Measurements from ENCODE around the gene ANKH. TPM values are rescaled to one million over a fixed set of nuclear protein-coding genes. Genes with fewer than 3 reads are reported as not detected.
"Not testable (repeated sequence)": the region's sequence is repeated elsewhere in the genome, so short reads cannot be mapped to it uniquely, and the experiment has no call there.

The ANKH gene
- total and polyA plus RNA-seq, 5 donors = 60.9 to 155 (median 134) TPM

GRCh38 chr5:14842117-14842516 lies 29.5 kb downstream of the ANKH start:
- Histone ChIP-seq H3K27me3 (ENCODE audit: control insufficient read depth, insufficient read depth) (no peaks in the 10 kb centered on the region), H3K4me3 (ENCODE audit: low read length) (no peak overlapping the region), H3K9me3 (ENCODE audit: control insufficient read depth, low read length) (peaks cover 2% of the 10 kb centered on the region), H3K27ac (ENCODE audit: low read length) (no peak overlapping the region), H3K4me1 (ENCODE audit: control insufficient read depth, insufficient read depth, low read length) (peaks cover 7% of the 10 kb centered on the region)
- 98% methylated on average over 4 of the region's 4 CpGs for WGBS
- DNase-seq = no peak
- intact Hi-C loops (cut with DNase I) = no loop called here
- ATAC-seq = no peak

- intact Hi-C loops (cut with DNase I) = no loop called here
- no peak for ATAC-seq
- H3K9me3 ChIP-seq (ENCODE audit: control insufficient read depth, low read length) = peaks cover 2% of the 10 kb centered on the region
- H3K4me3 ChIP-seq (ENCODE audit: low read length) = no peak overlapping the region
- no peak overlapping the region for H3K27ac ChIP-seq (ENCODE audit: low read length)
- 84% methylated on average over 3 of the region's 3 CpGs for WGBS
- H3K27me3 ChIP-seq (ENCODE audit: control insufficient read depth, insufficient read depth) = no peaks in the 10 kb centered on the region
- H3K4me1 ChIP-seq (ENCODE audit: control insufficient read depth, insufficient read depth, low read length) = peaks cover 7% of the 10 kb centered on the region
- DNase-seq = no peak
These were observed 31.0 kb downstream of the ANKH start for GRCh38 chr5:14840624-14841023.

- ATAC-seq (peak in 1 of 2 donors; percentile 36), DNase-seq (peak in 1 of 3 donors; percentile 59)
- intact Hi-C loops (cut with DNase I) = no loop called here
- Histone ChIP-seq H3K9me3 (ENCODE audit: control insufficient read depth, low read length) (peaks cover 2% of the 10 kb centered on the region), H3K27ac (ENCODE audit: low read length) (no peak overlapping the region), H3K4me3 (ENCODE audit: low read length) (no peak overlapping the region), H3K4me1 (ENCODE audit: control insufficient read depth, insufficient read depth, low read length) (peaks cover 7% of the 10 kb centered on the region), H3K27me3 (ENCODE audit: control insufficient read depth, insufficient read depth) (no peaks in the 10 kb centered on the region)
- WGBS = 79% methylated on average over 15 of the region's 15 CpGs
These were observed 32.9 kb downstream of the ANKH start for GRCh38 chr5:14838396-14839319.

GRCh38 chr5:14837423-14838122 lies 34.0 kb downstream of the ANKH start:
- 96% methylated on average over 5 of the region's 7 CpGs for WGBS
- ATAC-seq; DNase-seq; H3K4me3 ChIP-seq (ENCODE audit: low read length); H3K9me3 ChIP-seq (ENCODE audit: control insufficient read depth, low read length); H3K27me3 ChIP-seq (ENCODE audit: control insufficient read depth, insufficient read depth); intact Hi-C loops (cut with DNase I); H3K4me1 ChIP-seq (ENCODE audit: control insufficient read depth, insufficient read depth, low read length); H3K27ac ChIP-seq (ENCODE audit: low read length): not testable (repeated sequence)

- peaks cover 6% of the 10 kb centered on the region for H3K4me1 ChIP-seq (ENCODE audit: control insufficient read depth, insufficient read depth, low read length)
- ATAC-seq (no peak), DNase-seq (no peak)
- intact Hi-C loops (cut with DNase I) = no loop called here
- no peak overlapping the region for H3K4me3 ChIP-seq (ENCODE audit: low read length)
- H3K9me3 ChIP-seq (ENCODE audit: control insufficient read depth, low read length) = no peaks in the 10 kb centered on the region
- no peaks in the 10 kb centered on the region for H3K27me3 ChIP-seq (ENCODE audit: control insufficient read depth, insufficient read depth)
- WGBS = 95% methylated on average over 11 of the region's 11 CpGs
- H3K27ac ChIP-seq (ENCODE audit: low read length) = no peak overlapping the region
These were observed 36.7 kb downstream of the ANKH start for GRCh38 chr5:14834584-14835550.

GRCh38 chr5:14834062-14834461 lies 37.5 kb downstream of the ANKH start:
- Histone ChIP-seq H3K9me3 (ENCODE audit: control insufficient read depth, low read length) (no peaks in the 10 kb centered on the region), H3K4me3 (ENCODE audit: low read length) (no peak overlapping the region), H3K4me1 (ENCODE audit: control insufficient read depth, insufficient read depth, low read length) (peaks cover 6% of the 10 kb centered on the region), H3K27ac (ENCODE audit: low read length) (no peak overlapping the region), H3K27me3 (ENCODE audit: control insufficient read depth, insufficient read depth) (no peaks in the 10 kb centered on the region)
- 95% methylated on average over 2 of the region's 2 CpGs for whole genome bisulfite sequencing
- DNase-seq = no peak
- no peak for ATAC-seq
- intact Hi-C loops (cut with DNase I) = no loop called here

GRCh38 chr5:14831006-14831338 lies 40.6 kb downstream of the ANKH start:
- 65% methylated on average over 2 of the region's 2 CpGs for WGBS
- intact Hi-C loops (cut with DNase I) = no loop called here
- H3K4me1 ChIP-seq (ENCODE audit: control insufficient read depth, insufficient read depth, low read length) = peaks cover 10% of the 10 kb centered on the region

GRCh38 chr5:14830210-14831005 lies 41.2 kb downstream of the ANKH start:
- peaks cover 2% of the 10 kb centered on the region for H3K9me3 ChIP-seq (ENCODE audit: control insufficient read depth, low read length)
- intact Hi-C loops (cut with DNase I) = no loop called here
- peak; percentile 60 to 66 for ATAC-seq

More at GRCh38 chr5:14831006-14831338, 40.6 kb downstream of the ANKH start:
- DNase-seq = no peak
- peak; percentile 52 to 55 for ATAC-seq
- H3K4me3 ChIP-seq (ENCODE audit: low read length) = no peak overlapping the region
- H3K27me3 ChIP-seq (ENCODE audit: control insufficient read depth, insufficient read depth) = no peaks in the 10 kb centered on the region
- no peak overlapping the region for H3K27ac ChIP-seq (ENCODE audit: low read length)
- peaks cover 2% of the 10 kb centered on the region for H3K9me3 ChIP-seq (ENCODE audit: control insufficient read depth, low read length)

GRCh38 chr5:14829396-14829795 lies 42.2 kb downstream of the ANKH start:
- Histone ChIP-seq H3K27ac (ENCODE audit: low read length) (no peak overlapping the region), H3K9me3 (ENCODE audit: control insufficient read depth, low read length) (peaks cover 2% of the 10 kb centered on the region), H3K4me1 (ENCODE audit: control insufficient read depth, insufficient read depth, low read length) (peaks cover 13% of the 10 kb centered on the region), H3K27me3 (ENCODE audit: control insufficient read depth, insufficient read depth) (no peaks in the 10 kb centered on the region), H3K4me3 (ENCODE audit: low read length) (no peak overlapping the region)
- DNase-seq (no peak), ATAC-seq (no peak)
- WGBS = 85% methylated on average over 3 of the region's 3 CpGs
- intact Hi-C loops (cut with DNase I) = no loop called here

More at GRCh38 chr5:14830210-14831005, 41.2 kb downstream of the ANKH start:
- 70% methylated on average over 12 of the region's 12 CpGs for WGBS
- Histone ChIP-seq H3K27me3 (ENCODE audit: control insufficient read depth, insufficient read depth) (no peaks in the 10 kb centered on the region), H3K27ac (ENCODE audit: low read length) (peak overlapping the region; percentile 26), H3K4me1 (ENCODE audit: control insufficient read depth, insufficient read depth, low read length) (peaks cover 10% of the 10 kb centered on the region), H3K4me3 (ENCODE audit: low read length) (no peak overlapping the region)
- DNase-seq = peak in 1 of 3 donors; percentile 60

- 92% methylated on average over 4 of the region's 4 CpGs for WGBS
These were observed 44.9 kb downstream of the ANKH start for GRCh38 chr5:14826714-14827113.

More at GRCh38 chr5:14826714-14827113, 44.9 kb downstream of the ANKH start:
- Histone ChIP-seq H3K4me3 (ENCODE audit: low read length) (no peak overlapping the region), H3K27ac (ENCODE audit: low read length) (no peak overlapping the region), H3K9me3 (ENCODE audit: control insufficient read depth, low read length) (peaks cover 2% of the 10 kb centered on the region), H3K4me1 (ENCODE audit: control insufficient read depth, insufficient read depth, low read length) (peaks cover 15% of the 10 kb centered on the region), H3K27me3 (ENCODE audit: control insufficient read depth, insufficient read depth) (no peaks in the 10 kb centered on the region)
- ATAC-seq = no peak
- intact Hi-C loops (cut with DNase I) = no loop called here
- no peak for DNase-seq
